ENCODE data around the gene PSMA4.
"Not testable (repeated sequence)": the region's sequence is repeated elsewhere in the genome, so short reads cannot be mapped to it uniquely, and the experiment has no call there.

The PSMA4 gene

GRCh38 chr15:78550815-78551214, 10.6 kb downstream of the PSMA4 start:
- H3K4me3 ChIP-seq (ENCODE audit: low read depth, low read length) = no peak overlapping the region
- TF ChIP-seq CTCF (IDR thresholded peaks at IDR 0.05; ENCODE audit: borderline replicate concordance, insufficient read depth, low read depth, low read length) = no peak

- TF ChIP-seq CTCF (IDR thresholded peaks at IDR 0.05; ENCODE audit: borderline replicate concordance, insufficient read depth, low read depth, low read length) = no peak
- H3K4me3 ChIP-seq (ENCODE audit: low read depth, low read length) = no peak overlapping the region
Observed at GRCh38 chr15:78551902-78552301, 11.7 kb downstream of the PSMA4 start.

- no peak overlapping the region for H3K4me3 ChIP-seq (ENCODE audit: low read depth, low read length)
- TF ChIP-seq CTCF (IDR thresholded peaks at IDR 0.05; ENCODE audit: borderline replicate concordance, insufficient read depth, low read depth, low read length) = no peak
Observed at GRCh38 chr15:78552597-78552996, 12.4 kb downstream of the PSMA4 start.

GRCh38 chr15:78560201-78560600, 20.0 kb downstream of the PSMA4 start:
- not testable (repeated sequence) for H3K4me3 ChIP-seq (ENCODE audit: low read depth, low read length)

GRCh38 chr15:78561490-78561889, 21.2 kb downstream of the PSMA4 start:
- TF ChIP-seq CTCF (IDR thresholded peaks at IDR 0.05; ENCODE audit: borderline replicate concordance, insufficient read depth, low read depth, low read length) = no peak
- no peak overlapping the region for H3K4me3 ChIP-seq (ENCODE audit: low read depth, low read length)

- no peak for TF ChIP-seq CTCF (IDR thresholded peaks at IDR 0.05; ENCODE audit: borderline replicate concordance, insufficient read depth, low read depth, low read length)
- no peak overlapping the region for H3K4me3 ChIP-seq (ENCODE audit: low read depth, low read length)
Observed at GRCh38 chr15:78563092-78563491, 22.8 kb downstream of the PSMA4 start.

GRCh38 chr15:78564743-78565096, 24.5 kb downstream of the PSMA4 start:
- H3K4me3 ChIP-seq (ENCODE audit: low read depth, low read length) = no peak overlapping the region
- TF ChIP-seq CTCF (IDR thresholded peaks at IDR 0.05; ENCODE audit: borderline replicate concordance, insufficient read depth, low read depth, low read length) = no peak
